AG04450 (cell line): ENCODE measurements around the gene ONECUT3. TPM values are rescaled to one million over a fixed set of nuclear protein-coding genes. Genes with fewer than 3 reads are reported as not detected.

Source experiments
- CTCF ChIA-PET: fragments of 300-600, 350-600 bp; formaldehyde crosslinking; extraction: SDS; loops from one replicate; lab custom pipeline; 2022; ENCODE audit warnings: antibody characterized with exemption, inconsistent platforms; lab: Charles Lee
- POLR2A ChIA-PET: fragments of 350-600 bp; formaldehyde crosslinking; extraction: SDS; loops from one replicate; lab custom pipeline; 2021; ENCODE audit warnings: antibody characterized with exemption, inconsistent platforms; lab: Yijun Ruan, JAX
- DNase-seq: peaks from one replicate; pipeline ENCODE4 v3.0.0-alpha.2; 2011; ENCODE audit warnings: low read depth, low spot score
- H3K27ac ChIP-seq: one replicate; pipeline ENCODE4 v1.5.1; 2012; ENCODE audit warnings: low read depth, low read length, control low read depth
- H3K27me3 ChIP-seq: one replicate; pipeline ENCODE4 v1.6.0; 2012; ENCODE audit warnings: low read length; ENCODE audit not compliant: control insufficient read depth, insufficient read depth
- H3K4me3 ChIP-seq: 2 replicates; pipeline ENCODE4 v1.5.1; 2011; ENCODE audit warnings: mild to moderate bottlenecking, low read depth, low read length, control low read depth
- H3K9me3 ChIP-seq: 2 replicates; pipeline ENCODE4 v1.5.1; 2012; ENCODE audit warnings: low read length; ENCODE audit not compliant: control insufficient read depth, insufficient read depth
- CTCF ChIP-seq: IDR thresholded peaks from 2 replicates; pipeline ENCODE4 v1.5.1; 2011; ENCODE audit warnings: low read depth, low read length, control low read depth, inconsistent platforms
- polyA plus RNA-seq: library from polyadenylated mRNA; depleted of rRNA; stranded (reverse); fragments of >200 nt; gene quantifications from 2 replicates; pipeline ENCODE4 v1.2.3, GENCODE V29; 2011

Gene ONECUT3
- polyA plus RNA-seq, 1 experiment, result not detected

- CTCF ChIA-PET, result interaction anchor here (0.5 kb wide), 1 partner anchor 19 kb away, joined by 3 read pairs; no protein-coding TSS in a partner anchor
- H3K27ac ChIP-seq, result no peak overlapping the region
- POLR2A ChIA-PET, result no interaction called here
- H3K9me3 ChIP-seq, result no peaks in the 10 kb centered on the region; the same call in 1 of the 2 replicates
- no peak for TF ChIP-seq CTCF
- H3K27me3 ChIP-seq, result no peaks in the 10 kb centered on the region
- DNase-seq, result no peak
- H3K4me3 ChIP-seq, result no peak overlapping the region
Measured at GRCh38 chr19:1807030-1807694, 53.9 kb downstream of the ONECUT3 start.

GRCh38 chr19:1807695-1808394 is 54.5 kb downstream of the ONECUT3 start:
- DNase-seq, result no peak
- POLR2A ChIA-PET, result no interaction called here
- CTCF ChIA-PET, result no interaction called here
- Histone ChIP-seq H3K4me3 (no peak overlapping the region), H3K9me3 (no peaks in the 10 kb centered on the region; the same call in 1 of the 2 replicates), H3K27me3 (no peaks in the 10 kb centered on the region), H3K27ac (no peak overlapping the region)
- no peak for TF ChIP-seq CTCF

- ChIA-PET CTCF (no interaction called here), POLR2A (no interaction called here)
- no peak for DNase-seq
- no peaks in the 10 kb centered on the region; the same call in 1 of the 2 replicates for H3K9me3 ChIP-seq
- H3K4me3 ChIP-seq, result no peak overlapping the region
- no peak overlapping the region for H3K27ac ChIP-seq
- no peak for TF ChIP-seq CTCF
- no peaks in the 10 kb centered on the region for H3K27me3 ChIP-seq
Measured at GRCh38 chr19:1808395-1808731, 55.1 kb downstream of the ONECUT3 start.

- no peaks in the 10 kb centered on the region for H3K27me3 ChIP-seq
Measured at GRCh38 chr19:1809678-1810077, 56.4 kb downstream of the ONECUT3 start.

More at GRCh38 chr19:1809678-1810077, 56.4 kb downstream of the ONECUT3 start:
- Histone ChIP-seq H3K27ac (no peak overlapping the region), H3K9me3 (no peaks in the 10 kb centered on the region; the same call in 1 of the 2 replicates), H3K4me3 (no peak overlapping the region)
- TF ChIP-seq CTCF, result no peak
- ChIA-PET POLR2A (no interaction called here), CTCF (no interaction called here)
- DNase-seq, result no peak
